ENCODE measurements around the gene CTNNBL1.

Gene CTNNBL1

GRCh38 chr20:37748015-37748414, 54.2 kb downstream of the CTNNBL1 start:
- DNase-seq: no peak

- no peak for DNase-seq
These were observed 55.4 kb downstream of the CTNNBL1 start for GRCh38 chr20:37749218-37749617.

- DNase-seq: no peak
These were observed 56.0 kb downstream of the CTNNBL1 start for GRCh38 chr20:37749620-37750403.

GRCh38 chr20:37755665-37756064, 61.8 kb downstream of the CTNNBL1 start:
- no peak for DNase-seq

- DNase-seq: no peak
These were observed 62.4 kb downstream of the CTNNBL1 start for GRCh38 chr20:37756234-37756633.

- DNase-seq: no peak
These were observed 63.7 kb downstream of the CTNNBL1 start for GRCh38 chr20:37757550-37757949.

- DNase-seq: no peak
These were observed 64.5 kb downstream of the CTNNBL1 start for GRCh38 chr20:37758332-37758731.

GRCh38 chr20:37759052-37759553, 65.3 kb downstream of the CTNNBL1 start:
- DNase-seq: no peak

- DNase-seq: no peak
These were observed 66.0 kb downstream of the CTNNBL1 start for GRCh38 chr20:37759761-37760209.

- no peak for DNase-seq
These were observed 66.5 kb downstream of the CTNNBL1 start for GRCh38 chr20:37760322-37760721.

GRCh38 chr20:37762716-37763485, 69.1 kb downstream of the CTNNBL1 start:
- no peak for DNase-seq

GRCh38 chr20:37764333-37764935, 70.6 kb downstream of the CTNNBL1 start:
- no peak for DNase-seq

- no peak for DNase-seq
These were observed 77.1 kb downstream of the CTNNBL1 start for GRCh38 chr20:37770908-37771307.

- DNase-seq: no peak
These were observed 79.5 kb downstream of the CTNNBL1 start for GRCh38 chr20:37773291-37773826.

- DNase-seq: no peak
These were observed 80.3 kb downstream of the CTNNBL1 start for GRCh38 chr20:37774156-37774555.

- DNase-seq: no peak
These were observed 81.4 kb downstream of the CTNNBL1 start for GRCh38 chr20:37775200-37775599.

- no peak for DNase-seq
These were observed 82.2 kb downstream of the CTNNBL1 start for GRCh38 chr20:37776049-37776448.

- DNase-seq: no peak
These were observed 82.7 kb downstream of the CTNNBL1 start for GRCh38 chr20:37776526-37776925.

- no peak for DNase-seq
These were observed 83.5 kb downstream of the CTNNBL1 start for GRCh38 chr20:37777012-37777950.

- DNase-seq: no peak
These were observed 84.3 kb downstream of the CTNNBL1 start for GRCh38 chr20:37777988-37778659.

GRCh38 chr20:37781626-37782025, 87.8 kb downstream of the CTNNBL1 start:
- DNase-seq: no peak

All from NCI-H1105 (cell line).